ENCODE measurements around the gene JMJD1C.
A peak's percentile ranks its signal among the peaks of the same experiment; 100 is the strongest.

Gene JMJD1C

GRCh38 chr10:63474488-63474887 lies 8.7 kb upstream of the JMJD1C start:
- no peak for DNase-seq (ENCODE audit: low read depth)
- H3K36me3 ChIP-seq (ENCODE audit: control insufficient read depth, insufficient read depth, low read length, severe bottlenecking), result no peaks in the 10 kb centered on the region
- H3K4me3 ChIP-seq (ENCODE audit: low read length), result no peak overlapping the region
- H3K9me3 ChIP-seq (ENCODE audit: control insufficient read depth, low read length), result no peaks in the 10 kb centered on the region
- no peaks in the 10 kb centered on the region for H3K4me1 ChIP-seq (ENCODE audit: control insufficient read depth, insufficient read depth, low read length)
- no peak overlapping the region for H3K9ac ChIP-seq (ENCODE audit: low read length)
- no peaks in the 10 kb centered on the region for H3K27me3 ChIP-seq (replicated peaks; ENCODE audit: control insufficient read depth, insufficient read depth, low read length)

- Histone ChIP-seq H3K27me3 (replicated peaks; ENCODE audit: control insufficient read depth, insufficient read depth, low read length) (no peaks in the 10 kb centered on the region), H3K36me3 (ENCODE audit: control insufficient read depth, insufficient read depth, low read length, severe bottlenecking) (no peaks in the 10 kb centered on the region), H3K4me3 (ENCODE audit: low read length) (no peak overlapping the region), H3K9me3 (ENCODE audit: control insufficient read depth, low read length) (no peaks in the 10 kb centered on the region), H3K9ac (ENCODE audit: low read length) (no peak overlapping the region), H3K4me1 (ENCODE audit: control insufficient read depth, insufficient read depth, low read length) (peaks cover 15% of the 10 kb centered on the region)
- no peak for DNase-seq (ENCODE audit: low read depth)
These were observed 5.2 kb upstream of the JMJD1C start for GRCh38 chr10:63470928-63471327.

- Histone ChIP-seq H3K27me3 (replicated peaks; ENCODE audit: control insufficient read depth, insufficient read depth, low read length) (no peaks in the 10 kb centered on the region), H3K36me3 (ENCODE audit: control insufficient read depth, insufficient read depth, low read length, severe bottlenecking) (no peaks in the 10 kb centered on the region), H3K4me1 (ENCODE audit: control insufficient read depth, insufficient read depth, low read length) (peaks cover 21% of the 10 kb centered on the region), H3K4me3 (ENCODE audit: low read length) (no peak overlapping the region), H3K9me3 (ENCODE audit: control insufficient read depth, low read length) (no peaks in the 10 kb centered on the region), H3K9ac (ENCODE audit: low read length) (no peak overlapping the region)
- DNase-seq (ENCODE audit: low read depth), result no peak
These were observed 3.2 kb upstream of the JMJD1C start for GRCh38 chr10:63468947-63469346.

- Histone ChIP-seq H3K4me3 (ENCODE audit: low read length) (no peak overlapping the region), H3K27me3 (replicated peaks; ENCODE audit: control insufficient read depth, insufficient read depth, low read length) (no peaks in the 10 kb centered on the region), H3K4me1 (ENCODE audit: control insufficient read depth, insufficient read depth, low read length) (peaks cover 23% of the 10 kb centered on the region), H3K36me3 (ENCODE audit: control insufficient read depth, insufficient read depth, low read length, severe bottlenecking) (no peaks in the 10 kb centered on the region), H3K9me3 (ENCODE audit: control insufficient read depth, low read length) (no peaks in the 10 kb centered on the region), H3K9ac (ENCODE audit: low read length) (no peak overlapping the region)
- peak; percentile 84 for DNase-seq (ENCODE audit: low read depth)
These were observed 2.1 kb upstream of the JMJD1C start for GRCh38 chr10:63467841-63468240.

GRCh38 chr10:63466144-63466935 lies 563 bp upstream of the JMJD1C start:
- no peaks in the 10 kb centered on the region for H3K9me3 ChIP-seq (ENCODE audit: control insufficient read depth, low read length)
- H3K4me3 ChIP-seq (ENCODE audit: low read length), result peak overlapping the region; percentile 98
- no peaks in the 10 kb centered on the region for H3K36me3 ChIP-seq (ENCODE audit: control insufficient read depth, insufficient read depth, low read length, severe bottlenecking)
- DNase-seq (ENCODE audit: low read depth), result peak; percentile 71
- peaks cover 29% of the 10 kb centered on the region for H3K4me1 ChIP-seq (ENCODE audit: control insufficient read depth, insufficient read depth, low read length)
- no peaks in the 10 kb centered on the region for H3K27me3 ChIP-seq (replicated peaks; ENCODE audit: control insufficient read depth, insufficient read depth, low read length)
- H3K9ac ChIP-seq (ENCODE audit: low read length), result peak overlapping the region; percentile 91

GRCh38 chr10:63464402-63465292 lies 1.1 kb downstream of the JMJD1C start:
- peak overlapping the region; percentile 98 for H3K4me3 ChIP-seq (ENCODE audit: low read length)
- no peaks in the 10 kb centered on the region for H3K9me3 ChIP-seq (ENCODE audit: control insufficient read depth, low read length)
- no peaks in the 10 kb centered on the region for H3K27me3 ChIP-seq (replicated peaks; ENCODE audit: control insufficient read depth, insufficient read depth, low read length)
- H3K36me3 ChIP-seq (ENCODE audit: control insufficient read depth, insufficient read depth, low read length, severe bottlenecking), result no peaks in the 10 kb centered on the region
- H3K9ac ChIP-seq (ENCODE audit: low read length), result peak overlapping the region; percentile 91
- DNase-seq (ENCODE audit: low read depth), result peak; percentile 74
- H3K4me1 ChIP-seq (ENCODE audit: control insufficient read depth, insufficient read depth, low read length), result peaks cover 35% of the 10 kb centered on the region

GRCh38 chr10:63462442-63462841 lies 3.3 kb downstream of the JMJD1C start:
- no peaks in the 10 kb centered on the region for H3K27me3 ChIP-seq (replicated peaks; ENCODE audit: control insufficient read depth, insufficient read depth, low read length)
- H3K9me3 ChIP-seq (ENCODE audit: control insufficient read depth, low read length), result no peaks in the 10 kb centered on the region
- DNase-seq (ENCODE audit: low read depth), result no peak
- H3K36me3 ChIP-seq (ENCODE audit: control insufficient read depth, insufficient read depth, low read length, severe bottlenecking), result no peaks in the 10 kb centered on the region
- H3K4me3 ChIP-seq (ENCODE audit: low read length), result no peak overlapping the region
- H3K9ac ChIP-seq (ENCODE audit: low read length), result no peak overlapping the region
- H3K4me1 ChIP-seq (ENCODE audit: control insufficient read depth, insufficient read depth, low read length), result peaks cover 29% of the 10 kb centered on the region

- Histone ChIP-seq H3K36me3 (ENCODE audit: control insufficient read depth, insufficient read depth, low read length, severe bottlenecking) (no peaks in the 10 kb centered on the region), H3K9me3 (ENCODE audit: control insufficient read depth, low read length) (no peaks in the 10 kb centered on the region), H3K4me3 (ENCODE audit: low read length) (no peak overlapping the region), H3K9ac (ENCODE audit: low read length) (no peak overlapping the region), H3K27me3 (replicated peaks; ENCODE audit: control insufficient read depth, insufficient read depth, low read length) (no peaks in the 10 kb centered on the region), H3K4me1 (ENCODE audit: control insufficient read depth, insufficient read depth, low read length) (peaks cover 37% of the 10 kb centered on the region)
- no peak for DNase-seq (ENCODE audit: low read depth)
These were observed 7.6 kb downstream of the JMJD1C start for GRCh38 chr10:63458177-63458576.

GRCh38 chr10:63457594-63457993 lies 8.2 kb downstream of the JMJD1C start:
- peaks cover 37% of the 10 kb centered on the region for H3K4me1 ChIP-seq (ENCODE audit: control insufficient read depth, insufficient read depth, low read length)
- H3K9me3 ChIP-seq (ENCODE audit: control insufficient read depth, low read length), result no peaks in the 10 kb centered on the region
- no peak overlapping the region for H3K9ac ChIP-seq (ENCODE audit: low read length)
- DNase-seq (ENCODE audit: low read depth), result no peak
- H3K4me3 ChIP-seq (ENCODE audit: low read length), result no peak overlapping the region
- H3K27me3 ChIP-seq (replicated peaks; ENCODE audit: control insufficient read depth, insufficient read depth, low read length), result no peaks in the 10 kb centered on the region
- H3K36me3 ChIP-seq (ENCODE audit: control insufficient read depth, insufficient read depth, low read length, severe bottlenecking), result no peaks in the 10 kb centered on the region

GRCh38 chr10:63456437-63457210 lies 9.2 kb downstream of the JMJD1C start:
- peaks cover 34% of the 10 kb centered on the region for H3K4me1 ChIP-seq (ENCODE audit: control insufficient read depth, insufficient read depth, low read length)
- no peaks in the 10 kb centered on the region for H3K27me3 ChIP-seq (replicated peaks; ENCODE audit: control insufficient read depth, insufficient read depth, low read length)
- peak; percentile 86 for DNase-seq (ENCODE audit: low read depth)
- no peaks in the 10 kb centered on the region for H3K36me3 ChIP-seq (ENCODE audit: control insufficient read depth, insufficient read depth, low read length, severe bottlenecking)
- peak overlapping the region; percentile 61 for H3K4me3 ChIP-seq (ENCODE audit: low read length)
- no peaks in the 10 kb centered on the region for H3K9me3 ChIP-seq (ENCODE audit: control insufficient read depth, low read length)
- H3K9ac ChIP-seq (ENCODE audit: low read length), result peak overlapping the region; percentile 58

- peaks cover 25% of the 10 kb centered on the region for H3K4me1 ChIP-seq (ENCODE audit: control insufficient read depth, insufficient read depth, low read length)
- H3K4me3 ChIP-seq (ENCODE audit: low read length), result no peak overlapping the region
- no peaks in the 10 kb centered on the region for H3K36me3 ChIP-seq (ENCODE audit: control insufficient read depth, insufficient read depth, low read length, severe bottlenecking)
- no peak for DNase-seq (ENCODE audit: low read depth)
- H3K27me3 ChIP-seq (replicated peaks; ENCODE audit: control insufficient read depth, insufficient read depth, low read length), result no peaks in the 10 kb centered on the region
- peak overlapping the region; percentile 49 for H3K9ac ChIP-seq (ENCODE audit: low read length)
- no peaks in the 10 kb centered on the region for H3K9me3 ChIP-seq (ENCODE audit: control insufficient read depth, low read length)
These were observed 10.3 kb downstream of the JMJD1C start for GRCh38 chr10:63455507-63455906.

Data from adipocyte (in vitro differentiated cells).